CD4-positive, CD25-positive, alpha-beta regulatory T cell (primary cell): Measurements from ENCODE around the gene MC5R. TPM values are rescaled to one million over a fixed set of nuclear protein-coding genes. Genes with fewer than 3 reads are reported as not detected.

Source experiments
- ATAC-seq, 2 donors: fragments of 150-1000 bp; cut with Tn5 transposase; one replicate each; pipeline ENCODE4 v1.10.0; 2021; ENCODE audit warnings: low read depth in 2 of 2, moderate number of reproducible peaks in 2 of 2, moderate library complexity in 1 of 2
- DNase-seq, 3 donors: peaks; one replicate each; pipeline versions ENCODE4 v3.0.0 to v3.0.0-alpha.2; 2012 to 2022; ENCODE audit warnings: mixed read lengths in 1 of 3
- H3K27ac ChIP-seq: one replicate; pipeline ENCODE4 v1.7.0; 2013; ENCODE audit warnings: mild to moderate bottlenecking, low read length; ENCODE audit not compliant: insufficient read depth, poor library complexity, severe bottlenecking
- H3K27me3 ChIP-seq: one replicate; pipeline ENCODE4 v1.7.0; 2013; ENCODE audit warnings: low read length; ENCODE audit not compliant: control insufficient read depth, insufficient read depth
- H3K36me3 ChIP-seq: one replicate; pipeline ENCODE4 v1.7.0; 2013; ENCODE audit warnings: mild to moderate bottlenecking, low read length, moderate library complexity; ENCODE audit not compliant: control insufficient read depth, insufficient read depth
- H3K4me1 ChIP-seq: 2 replicates; pipeline ENCODE4 v1.7.0; 2013; ENCODE audit warnings: mild to moderate bottlenecking, low read length; ENCODE audit not compliant: insufficient read depth, control insufficient read depth, poor library complexity, severe bottlenecking
- H3K4me3 ChIP-seq: one replicate; pipeline ENCODE4 v1.7.0; 2013; ENCODE audit warnings: low read depth, mild to moderate bottlenecking, low read length, moderate library complexity
- H3K9me3 ChIP-seq, 2 experiments: 1 replicate in 1 of 2; 2 replicates in 1 of 2; pipeline ENCODE4 v1.7.0; 2013; ENCODE audit warnings: low read length in 2 of 2, mild to moderate bottlenecking in 1 of 2, moderate library complexity in 1 of 2; ENCODE audit not compliant: control insufficient read depth in 2 of 2
- H3K27ac Mint-ChIP-seq, 3 donors: one replicate each; pipeline ENCODE4 v1.8.0; 2020 to 2022; ENCODE audit warnings: mild to moderate bottlenecking in 3 of 3, mixed read lengths in 3 of 3, moderate library complexity in 2 of 3
- H3K27me3 Mint-ChIP-seq: one replicate; pipeline ENCODE4 v1.8.0; 2022; ENCODE audit warnings: mild to moderate bottlenecking, mixed read lengths
- H3K36me3 Mint-ChIP-seq: one replicate; pipeline ENCODE4 v1.8.0; 2020; ENCODE audit warnings: mixed read lengths
- H3K4me1 Mint-ChIP-seq, 4 donors: one replicate each; pipeline ENCODE4 v1.8.0; 2020 to 2022; ENCODE audit warnings: mixed read lengths in 4 of 4, mild to moderate bottlenecking in 1 of 4
- H3K4me3 Mint-ChIP-seq, 4 donors: one replicate each; pipeline ENCODE4 v1.8.0; 2020 to 2022; ENCODE audit warnings: mild to moderate bottlenecking in 4 of 4, mixed read lengths in 4 of 4, moderate library complexity in 3 of 4
- H3K9me3 Mint-ChIP-seq, 7 donors: one replicate each; pipeline ENCODE4 v1.8.0; 2020 to 2022; ENCODE audit warnings: mixed read lengths in 7 of 7, mild to moderate bottlenecking in 3 of 7, moderate library complexity in 2 of 7
- polyA plus RNA-seq, 4 donors: library from polyadenylated mRNA; unstranded; fragments of 300-500 nt; fragmentation: Illumina TruSeq; gene quantifications; one replicate each; pipeline ENCODE4 v1.2.3, GENCODE V29; 2021
- total RNA-seq: library from RNA; stranded (reverse); gene quantifications from one replicate; pipeline ENCODE4 v1.2.3, GENCODE V29; 2022

Gene MC5R
- total RNA-seq: not detected
- not detected for polyA plus RNA-seq

- Mint-ChIP-seq H3K27ac (no peak within 1 kb of the TSS), H3K4me1 (peaks cover 0 to 12% (median 5%) of the 10 kb centered on the region in 4 donors), H3K27me3 (peaks cover 26% of the 10 kb centered on the region), H3K36me3 (no peaks in the 10 kb centered on the region), H3K9me3 (peaks cover 0 to 8% (median 0%) of the 10 kb centered on the region in 7 donors), H3K4me3 (peak within 1 kb of the TSS in 3 of 4 donors; percentile 66 to 72 (median 70))
- Histone ChIP-seq H3K27ac (no peak within 1 kb of the TSS), H3K4me3 (peak within 1 kb of the TSS; percentile 48), H3K4me1 (peaks cover 10% of the 10 kb centered on the region), H3K9me3 (no peaks in the 10 kb centered on the region), H3K27me3 (peaks cover 9% of the 10 kb centered on the region), H3K36me3 (no peaks in the 10 kb centered on the region)
- ATAC-seq (peak; percentile 90 to 91), DNase-seq (peak; percentile 44 to 62 (median 59))
Observed at GRCh38 chr18:13823707-13824395, at the start of gene MC5R. Gene MC5R, plus strand, starts transcription at chr18:13824149. Its CDS starts 1,617 bp downstream, at chr18:13825766.

GRCh38 chr18:13775058-13775457 lies 48.9 kb upstream of the MC5R start:
- DNase-seq (no peak), ATAC-seq (no peak)
- H3K27me3 ChIP-seq: peaks cover under 1% of the 10 kb centered on the region
- no peak overlapping the region for H3K27ac ChIP-seq
- Mint-ChIP-seq H3K4me3 (no peak overlapping the region), H3K36me3 (no peaks in the 10 kb centered on the region), H3K4me1 (no peaks in the 10 kb centered on the region), H3K9me3 (peaks cover 4 to 17% (median 8%) of the 10 kb centered on the region in 7 donors), H3K27me3 (peaks cover 17% of the 10 kb centered on the region), H3K27ac (no peak overlapping the region)
- no peaks in the 10 kb centered on the region for H3K9me3 ChIP-seq
- no peaks in the 10 kb centered on the region for H3K4me1 ChIP-seq
- no peaks in the 10 kb centered on the region for H3K36me3 ChIP-seq
- no peak overlapping the region for H3K4me3 ChIP-seq

- H3K4me1 ChIP-seq: no peaks in the 10 kb centered on the region
- no peaks in the 10 kb centered on the region for H3K36me3 ChIP-seq
- DNase-seq (no peak), ATAC-seq (no peak)
- no peak overlapping the region for H3K27ac Mint-ChIP-seq
- H3K27me3 ChIP-seq: peaks cover 2% of the 10 kb centered on the region
- no peak overlapping the region for H3K4me3 ChIP-seq
- H3K27me3 Mint-ChIP-seq: peaks cover 45% of the 10 kb centered on the region
- no peak overlapping the region for H3K27ac ChIP-seq
- H3K9me3 ChIP-seq: peaks cover 6 to 8% of the 10 kb centered on the region in 2 experiments
- H3K4me3 Mint-ChIP-seq: no peak overlapping the region
- H3K4me1 Mint-ChIP-seq: no peaks in the 10 kb centered on the region
- peaks cover 0 to 7% (median 4%) of the 10 kb centered on the region in 7 donors for H3K9me3 Mint-ChIP-seq
- no peaks in the 10 kb centered on the region for H3K36me3 Mint-ChIP-seq
Observed at GRCh38 chr18:13791181-13791580, 32.8 kb upstream of the MC5R start.

- Histone ChIP-seq H3K27ac (no peak overlapping the region), H3K27me3 (peaks cover 4% of the 10 kb centered on the region), H3K36me3 (no peaks in the 10 kb centered on the region), H3K4me1 (no peaks in the 10 kb centered on the region), H3K4me3 (no peak overlapping the region), H3K9me3 (no peaks in the 10 kb centered on the region)
- Mint-ChIP-seq H3K27me3 (peaks cover 52% of the 10 kb centered on the region), H3K4me3 (no peak overlapping the region), H3K27ac (no peak overlapping the region), H3K36me3 (no peaks in the 10 kb centered on the region), H3K9me3 (peaks cover 0 to 3% (median 0%) of the 10 kb centered on the region in 7 donors), H3K4me1 (no peaks in the 10 kb centered on the region)
- DNase-seq: no peak
- ATAC-seq: no peak
Observed at GRCh38 chr18:13793819-13794218, 30.1 kb upstream of the MC5R start.

- H3K36me3 ChIP-seq: no peaks in the 10 kb centered on the region
- Mint-ChIP-seq H3K36me3 (no peaks in the 10 kb centered on the region), H3K4me1 (peaks cover 0 to 7% (median 2%) of the 10 kb centered on the region in 4 donors), H3K4me3 (no peak overlapping the region), H3K27me3 (peaks cover 56% of the 10 kb centered on the region), H3K9me3 (peaks cover 0 to 3% (median 0%) of the 10 kb centered on the region in 7 donors), H3K27ac (no peak overlapping the region)
- no peak for DNase-seq
- ATAC-seq: no peak
- H3K27me3 ChIP-seq: peaks cover 23% of the 10 kb centered on the region
- no peaks in the 10 kb centered on the region for H3K9me3 ChIP-seq
- H3K4me1 ChIP-seq: peaks cover 5% of the 10 kb centered on the region
- no peak overlapping the region for H3K27ac ChIP-seq
- H3K4me3 ChIP-seq: no peak overlapping the region
Observed at GRCh38 chr18:13796515-13796914, 27.4 kb upstream of the MC5R start.

GRCh38 chr18:13797157-13797611 lies 26.8 kb upstream of the MC5R start:
- ATAC-seq: no peak
- H3K4me3 ChIP-seq: no peak overlapping the region
- H3K36me3 ChIP-seq: no peaks in the 10 kb centered on the region
- H3K4me1 ChIP-seq: peaks cover 5% of the 10 kb centered on the region
- H3K27ac ChIP-seq: no peak overlapping the region
- Mint-ChIP-seq H3K36me3 (no peaks in the 10 kb centered on the region), H3K9me3 (peaks cover 0 to 3% (median 0%) of the 10 kb centered on the region in 7 donors), H3K4me3 (no peak overlapping the region), H3K4me1 (peaks cover 0 to 7% (median 2%) of the 10 kb centered on the region in 4 donors), H3K27ac (peak overlapping the region in 1 of 3 donors; percentile 64), H3K27me3 (peaks cover 60% of the 10 kb centered on the region)
- no peak for DNase-seq
- H3K9me3 ChIP-seq: no peaks in the 10 kb centered on the region
- H3K27me3 ChIP-seq: peaks cover 25% of the 10 kb centered on the region

GRCh38 chr18:13799396-13799795 lies 24.6 kb upstream of the MC5R start:
- no peak overlapping the region for H3K4me3 Mint-ChIP-seq
- peaks cover 5% of the 10 kb centered on the region for H3K4me1 ChIP-seq
- ATAC-seq (no peak), DNase-seq (no peak)
- no peaks in the 10 kb centered on the region for H3K9me3 ChIP-seq
- no peaks in the 10 kb centered on the region for H3K36me3 ChIP-seq
- peaks cover 0 to 7% (median 2%) of the 10 kb centered on the region in 4 donors for H3K4me1 Mint-ChIP-seq
- H3K9me3 Mint-ChIP-seq: peaks cover 0 to 5% (median 0%) of the 10 kb centered on the region in 7 donors
- H3K36me3 Mint-ChIP-seq: no peaks in the 10 kb centered on the region
- H3K4me3 ChIP-seq: no peak overlapping the region
- peaks cover 35% of the 10 kb centered on the region for H3K27me3 ChIP-seq
- no peak overlapping the region for H3K27ac Mint-ChIP-seq
- no peak overlapping the region for H3K27ac ChIP-seq
- H3K27me3 Mint-ChIP-seq: peaks cover 62% of the 10 kb centered on the region
